ENCODE data around the gene CHEK1. TPM values are rescaled to one million over a fixed set of nuclear protein-coding genes. Genes with fewer than 3 reads are reported as not detected.

The CHEK1 gene
- total and polyA plus RNA-seq, 8 donors = 14.4 to 31.4 (median 20.2) TPM

DNA sequence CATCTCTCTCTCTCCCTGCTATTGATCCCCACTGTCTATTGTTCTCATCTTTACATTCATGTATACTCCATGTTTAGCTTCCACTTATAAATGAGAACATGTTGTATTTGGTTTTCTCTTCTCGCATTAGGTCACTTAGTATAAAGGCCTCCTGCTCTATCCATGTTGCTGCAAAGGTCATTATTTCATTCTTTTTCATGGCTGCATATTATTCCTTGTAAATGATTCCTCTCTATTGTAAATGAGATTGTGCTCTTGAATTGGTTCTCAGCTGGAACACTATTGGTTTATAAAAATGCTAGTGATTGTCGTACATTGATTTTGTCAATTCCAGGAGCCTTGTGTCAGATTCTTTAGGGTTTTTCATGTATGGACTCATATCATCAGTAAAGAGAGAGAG is 42.2 kb downstream of the CHEK1 start:
- Histone ChIP-seq H3K27ac (no peak overlapping the region), H3K4me3 (no peak overlapping the region), H3K9me3 (peaks cover 0 to 4% of the 10 kb centered on the region in 2 donors), H3K27me3 (no peaks in the 10 kb centered on the region), H3K36me3 (no peaks in the 10 kb centered on the region), H3K4me1 (no peaks in the 10 kb centered on the region)
- intact Hi-C loops (cut with DNase I) = no loop called here
- no peak for ATAC-seq
- DNase-seq = no peak
- TF ChIP-seq CTCF (IDR thresholded peaks at IDR 0.05) = no peak

- intact Hi-C loops (cut with DNase I) = no loop called here
- Histone ChIP-seq H3K9me3 (peaks cover 0 to 4% of the 10 kb centered on the region in 2 donors), H3K36me3 (no peaks in the 10 kb centered on the region), H3K27me3 (no peaks in the 10 kb centered on the region), H3K4me3 (no peak overlapping the region), H3K27ac (no peak overlapping the region), H3K4me1 (no peaks in the 10 kb centered on the region)
- no peak for ATAC-seq
- no peak for TF ChIP-seq CTCF (IDR thresholded peaks at IDR 0.05)
- no peak for DNase-seq
These were observed 45.2 kb downstream of the CHEK1 start for GRCh38 chr11:125670172-125670571.

GRCh38 chr11:125671561-125671960 is 46.6 kb downstream of the CHEK1 start:
- TF ChIP-seq CTCF (IDR thresholded peaks at IDR 0.05) = no peak
- H3K36me3 ChIP-seq = no peaks in the 10 kb centered on the region
- H3K27me3 ChIP-seq = no peaks in the 10 kb centered on the region
- H3K9me3 ChIP-seq = no peaks in the 10 kb centered on the region
- H3K4me3 ChIP-seq = no peak overlapping the region
- ATAC-seq (no peak), DNase-seq (no peak)
- intact Hi-C loops (cut with DNase I) = no loop called here
- H3K4me1 ChIP-seq = no peaks in the 10 kb centered on the region
- H3K27ac ChIP-seq = no peak overlapping the region

DNA sequence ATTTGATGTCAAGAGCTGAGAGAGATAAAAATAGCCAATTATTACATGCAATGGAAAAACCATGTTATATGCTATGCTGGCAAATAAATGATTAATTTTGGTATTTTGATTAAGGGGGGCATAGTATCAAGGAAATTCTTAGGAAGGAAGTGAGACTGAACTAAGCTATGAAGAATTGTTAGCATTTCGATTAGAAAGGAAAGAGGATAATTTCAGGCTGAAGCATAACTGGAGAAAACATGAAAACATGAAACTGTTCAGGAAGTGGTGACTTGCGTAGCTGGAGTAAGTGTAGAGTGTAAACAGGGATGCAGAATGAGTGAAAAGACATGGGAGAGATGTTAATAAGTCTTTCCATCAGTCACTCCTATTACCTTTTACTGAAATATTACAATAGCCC is 49.2 kb downstream of the CHEK1 start:
- no peak for TF ChIP-seq CTCF (IDR thresholded peaks at IDR 0.05)

DNA sequence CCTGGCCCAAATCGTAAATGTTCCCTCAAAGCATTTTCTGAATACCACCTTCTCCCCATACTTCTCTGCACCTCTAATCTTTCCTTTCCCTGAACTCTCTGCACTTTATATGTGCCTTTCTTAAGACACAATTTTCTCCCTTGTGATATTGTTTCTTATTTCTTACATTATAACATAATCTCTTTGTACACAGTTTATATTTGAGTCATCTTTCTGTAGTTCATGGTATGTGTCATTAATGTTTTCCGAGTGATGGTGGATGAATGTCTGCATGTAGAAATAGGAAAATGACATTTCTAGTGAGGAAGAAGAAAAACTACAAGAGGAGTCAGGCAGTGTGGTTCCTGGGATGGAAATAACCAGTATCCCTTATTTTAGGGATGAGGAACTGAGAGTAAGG is 50.2 kb downstream of the CHEK1 start:
- no peak for TF ChIP-seq CTCF (IDR thresholded peaks at IDR 0.05)
- Histone ChIP-seq H3K4me1 (no peaks in the 10 kb centered on the region), H3K9me3 (no peaks in the 10 kb centered on the region), H3K27me3 (no peaks in the 10 kb centered on the region), H3K36me3 (peaks cover 0 to 6% of the 10 kb centered on the region in 2 donors), H3K27ac (no peak overlapping the region), H3K4me3 (no peak overlapping the region)
- DNase-seq (no peak), ATAC-seq (no peak)
- intact Hi-C loops (cut with DNase I) = no loop called here

More for the DNA sequence above, 49.2 kb downstream of the CHEK1 start:
- no peak overlapping the region for H3K4me3 ChIP-seq
- H3K9me3 ChIP-seq = no peaks in the 10 kb centered on the region
- H3K27me3 ChIP-seq = no peaks in the 10 kb centered on the region
- DNase-seq = no peak
- intact Hi-C loops (cut with DNase I) = no loop called here
- ATAC-seq = no peak
- H3K4me1 ChIP-seq = no peaks in the 10 kb centered on the region
- H3K27ac ChIP-seq = no peak overlapping the region
- peaks cover 0 to 6% of the 10 kb centered on the region in 2 donors for H3K36me3 ChIP-seq
